Subcutaneous adipose tissue (tissue), 4 donors: ENCODE data around the gene HES6. TPM values are rescaled to one million over a fixed set of nuclear protein-coding genes. Genes with fewer than 3 reads are reported as not detected.

ENCODE experiments used
- CTCF ChIP-seq: fragments of 450-650 bp; IDR thresholded peaks from one replicate; pipeline ENCODE4 v1.5.1; 2016; ENCODE audit warnings: low read depth, mild to moderate bottlenecking, control low read depth, antibody characterized with exemption, moderate library complexity
- total RNA-seq, 4 donors: library from RNA; depleted of rRNA; stranded (reverse); fragments of >200 nt; gene quantifications; one replicate each; pipeline ENCODE4 v1.1.0, GENCODE V29; 2016

The HES6 gene
- total RNA-seq, 4 donors from 2014 or later, result 2.4 to 7.3 (median 5.3) TPM

- no peak for TF ChIP-seq CTCF
These were observed 8.1 kb upstream of the HES6 start for GRCh38 chr2:238247841-238248453.

- no peak for TF ChIP-seq CTCF
These were observed 7.4 kb upstream of the HES6 start for GRCh38 chr2:238247002-238247822.

- TF ChIP-seq CTCF, result no peak
These were observed 4.3 kb upstream of the HES6 start for GRCh38 chr2:238244151-238244550.

GRCh38 chr2:238243496-238244076, 3.7 kb upstream of the HES6 start:
- TF ChIP-seq CTCF, result no peak

GRCh38 chr2:238242731-238243495, 3.1 kb upstream of the HES6 start:
- no peak for TF ChIP-seq CTCF

- TF ChIP-seq CTCF, result no peak
These were observed 2.1 kb upstream of the HES6 start for GRCh38 chr2:238241970-238242369.
